GM18951 (cell line): ENCODE data around the gene LMNA.

Experiments used
- POLR2A ChIP-seq: IDR thresholded peaks from 4 replicates; pipeline ENCODE4 v1.6.1; 2011; ENCODE audit warnings: mild to moderate bottlenecking; ENCODE audit not compliant: insufficient read length, insufficient read depth; ENCODE audit errors: extremely low read depth
- in situ Hi-C: fragments of 300-500 bp; cut with MboI; formaldehyde crosslinking; loops from one replicate; pipeline ENCODE4 v1.12.0; 2022; ENCODE audit warnings: low sequenced_read_pairs, mixed read lengths, inconsistent platforms; ENCODE audit not compliant: unreplicated experiment

The LMNA gene

GRCh38 chr1:156124557-156125483 lies 10.3 kb downstream of the LMNA start:
- in situ Hi-C loops, result loop anchor here (5.0 kb wide), 1 partner anchor 33 kb away; no protein-coding TSS in a partner anchor
- TF ChIP-seq POLR2A, result peak; percentile 51

- in situ Hi-C loops, result loop anchor here (5.0 kb wide), 1 partner anchor 33 kb away; no protein-coding TSS in a partner anchor
These were observed 11.0 kb downstream of the LMNA start for GRCh38 chr1:156125544-156125943.

DNA sequence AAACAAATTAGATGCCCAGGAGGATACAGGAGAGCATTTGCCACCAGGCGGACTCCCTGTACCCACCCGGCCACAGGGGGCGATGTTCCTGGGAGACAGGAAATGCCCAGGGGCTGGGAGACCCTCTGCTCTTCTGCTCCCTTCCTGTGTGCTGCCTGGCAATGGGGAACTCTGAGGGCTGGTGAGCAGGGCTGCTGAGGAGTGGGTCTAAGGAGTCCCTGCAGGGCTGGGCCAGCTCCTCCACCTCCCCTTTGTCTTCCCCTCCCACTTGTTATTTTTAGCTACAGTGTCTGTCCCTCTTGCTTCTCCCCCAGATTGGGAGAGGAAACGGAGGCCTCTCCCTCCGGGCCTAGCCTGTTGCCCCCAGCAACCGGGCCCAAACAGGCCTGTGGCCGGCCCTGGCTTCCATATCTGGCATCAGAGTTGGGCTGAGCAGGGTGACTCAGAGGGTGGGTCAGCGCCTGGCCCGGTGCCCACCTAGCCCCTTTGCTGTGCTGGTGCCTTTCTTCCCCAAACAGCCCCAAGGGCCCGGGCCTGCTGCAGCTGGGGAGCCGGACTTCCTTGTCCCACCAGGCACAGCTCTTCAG lies 11.6 kb downstream of the LMNA start:
- in situ Hi-C loops, result loop anchor here (5.0 kb wide), 1 partner anchor 34 kb away; no protein-coding TSS in a partner anchor

GRCh38 chr1:156126630-156127534 lies 12.4 kb downstream of the LMNA start:
- in situ Hi-C loops, result loop anchor here (5.0 kb wide), 1 partner anchor 35 kb away; no protein-coding TSS in a partner anchor
- TF ChIP-seq POLR2A, result no peak

More for the DNA sequence above, 11.6 kb downstream of the LMNA start:
- TF ChIP-seq POLR2A, result peak; percentile 27

DNA sequence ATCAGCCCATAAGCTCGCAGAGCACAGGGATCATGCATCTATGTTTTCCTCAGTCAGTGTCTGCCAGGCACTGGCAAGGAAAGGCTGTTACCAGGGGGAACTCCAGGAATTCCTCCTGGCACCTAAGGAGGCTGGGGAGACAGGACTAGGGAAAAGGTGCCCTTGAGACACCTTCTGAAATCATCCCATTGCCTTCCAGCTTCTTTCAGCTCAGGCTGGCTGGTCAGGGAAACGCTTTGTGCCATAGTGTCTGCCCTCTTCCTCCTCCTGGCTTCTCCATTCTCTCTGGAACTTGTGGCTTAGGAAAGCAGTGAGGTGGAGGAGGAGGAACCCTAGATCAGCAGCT lies 13.8 kb downstream of the LMNA start:
- in situ Hi-C loops, result loop anchor here (5.0 kb wide), 1 partner anchor 36 kb away; no protein-coding TSS in a partner anchor
- TF ChIP-seq POLR2A, result no peak

DNA sequence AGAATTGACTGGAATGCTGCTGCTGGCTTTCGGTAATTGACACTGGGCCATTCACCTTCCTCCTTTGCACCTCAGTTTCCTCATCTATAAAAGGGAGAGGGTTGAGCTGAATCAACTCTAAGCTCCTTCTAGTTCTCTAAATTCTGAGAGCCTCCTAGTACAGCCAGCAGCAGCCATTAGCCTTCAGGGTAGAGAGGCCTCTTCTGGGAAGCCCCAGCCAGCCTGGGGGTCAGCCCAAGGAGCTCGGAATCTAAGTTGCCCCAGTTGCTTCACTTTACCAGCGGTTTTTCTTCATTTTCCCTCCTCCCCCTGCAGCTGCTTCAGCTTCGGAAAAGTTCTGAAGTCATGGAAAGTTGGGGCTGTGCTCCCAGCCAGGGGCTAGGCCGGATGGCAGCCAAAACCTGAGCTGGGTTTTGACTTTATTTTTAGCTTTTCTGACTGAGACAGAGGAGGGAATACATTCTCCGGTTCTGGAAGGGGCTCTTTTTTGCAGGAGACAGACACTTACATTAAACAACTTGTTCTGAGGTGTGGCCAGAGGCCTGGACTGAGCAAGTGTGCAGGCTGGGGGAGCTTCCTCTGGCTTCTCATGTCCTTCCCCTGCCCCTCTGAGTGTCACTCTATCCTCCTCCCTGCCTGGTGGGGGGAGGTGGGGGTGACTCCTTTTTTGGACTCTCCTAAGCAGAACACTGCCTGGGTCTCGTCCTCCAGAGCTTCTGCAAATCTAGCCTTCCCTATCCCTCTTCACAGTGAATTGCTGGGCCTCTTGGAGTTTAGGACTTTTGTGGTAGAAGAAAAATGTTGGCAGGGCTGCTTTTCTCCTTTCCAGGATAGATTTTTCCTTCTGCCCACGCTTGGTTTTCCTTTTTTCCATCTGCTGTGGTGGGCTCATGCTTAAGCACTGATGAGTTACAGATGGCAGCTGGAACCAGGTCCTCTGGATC lies 14.4 kb downstream of the LMNA start:
- in situ Hi-C loops, result loop anchor here (5.0 kb wide), 1 partner anchor 37 kb away; no protein-coding TSS in a partner anchor
- no peak for TF ChIP-seq POLR2A

GRCh38 chr1:156129687-156130577 lies 15.4 kb downstream of the LMNA start:
- no peak for TF ChIP-seq POLR2A
- in situ Hi-C loops, result loop anchor here (5.0 to 10.0 kb wide), 2 partner anchors 38 to 205 kb away; partner anchors contain the start of genes CCT3 and TSACC

DNA sequence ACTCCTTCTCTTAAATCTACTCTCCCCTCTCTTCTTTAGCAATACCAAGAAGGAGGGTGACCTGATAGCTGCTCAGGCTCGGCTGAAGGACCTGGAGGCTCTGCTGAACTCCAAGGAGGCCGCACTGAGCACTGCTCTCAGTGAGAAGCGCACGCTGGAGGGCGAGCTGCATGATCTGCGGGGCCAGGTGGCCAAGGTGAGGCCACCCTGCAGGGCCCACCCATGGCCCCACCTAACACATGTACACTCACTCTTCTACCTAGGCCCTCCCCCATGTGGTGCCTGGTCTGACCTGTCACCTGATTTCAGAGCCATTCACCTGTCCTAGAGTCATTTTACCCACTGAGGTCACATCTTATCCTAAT lies 16.0 kb downstream of the LMNA start:
- TF ChIP-seq POLR2A, result no peak
- in situ Hi-C loops, result loop anchor here (10.0 kb wide), 1 partner anchor 204 kb away; the partner anchor contains the start of genes CCT3 and TSACC

DNA sequence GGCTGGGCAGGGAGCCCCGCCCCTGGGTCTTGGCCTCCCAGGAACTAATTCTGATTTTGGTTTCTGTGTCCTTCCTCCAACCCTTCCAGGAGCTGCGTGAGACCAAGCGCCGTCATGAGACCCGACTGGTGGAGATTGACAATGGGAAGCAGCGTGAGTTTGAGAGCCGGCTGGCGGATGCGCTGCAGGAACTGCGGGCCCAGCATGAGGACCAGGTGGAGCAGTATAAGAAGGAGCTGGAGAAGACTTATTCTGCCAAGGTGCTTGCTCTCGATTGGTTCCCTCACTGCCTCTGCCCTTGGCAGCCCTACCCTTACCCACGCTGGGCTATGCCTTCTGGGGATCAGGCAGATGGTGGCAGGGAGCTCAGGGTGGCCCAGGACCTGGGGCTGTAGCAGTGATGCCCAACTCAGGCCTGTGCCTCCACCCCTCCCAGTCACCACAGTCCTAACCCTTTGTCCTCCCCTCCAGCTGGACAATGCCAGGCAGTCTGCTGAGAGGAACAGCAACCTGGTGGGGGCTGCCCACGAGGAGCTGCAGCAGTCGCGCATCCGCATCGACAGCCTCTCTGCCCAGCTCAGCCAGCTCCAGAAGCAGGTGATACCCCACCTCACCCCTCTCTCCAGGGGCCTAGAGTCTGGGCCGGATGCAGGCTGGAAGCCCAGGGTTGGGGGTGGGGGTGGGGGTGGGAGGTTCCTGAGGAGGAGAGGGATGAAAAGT lies 20.4 kb downstream of the LMNA start:
- in situ Hi-C loops, result loop anchor here (10.0 kb wide), 1 partner anchor 200 kb away; the partner anchor contains the start of genes CCT3 and TSACC
- no peak for TF ChIP-seq POLR2A
